Thyroid gland (tissue), 4 donors: ENCODE results near the gene MAD1L1. TPM values are rescaled to one million over a fixed set of nuclear protein-coding genes. Genes with fewer than 3 reads are reported as not detected.

Experiments
- DNase-seq, 2 donors: peaks; one replicate each; pipeline ENCODE4 v3.0.0-alpha.2; 2019
- H3K27ac ChIP-seq, 3 donors: fragments of 200-600 bp; sonication (generic); 1 replicate in 2 of 3; 2 replicates in 1 of 3; pipeline ENCODE4 v1.5.1; 2016 to 2019; ENCODE audit warnings: mild to moderate bottlenecking in 1 of 3, moderate library complexity in 1 of 3
- H3K27me3 ChIP-seq: fragments of 200-600 bp; sonication (generic); one replicate; pipeline ENCODE4 v1.5.1; 2019
- H3K36me3 ChIP-seq, 2 donors: fragments of 200-600 bp; sonication (generic); one replicate each; pipeline ENCODE4 v1.5.1; 2016 to 2019
- H3K4me1 ChIP-seq, 2 donors: fragments of 200-600 bp; sonication (generic); one replicate each; pipeline ENCODE4 v1.5.1; 2017 to 2019
- H3K4me3 ChIP-seq, 3 donors: fragments of 200-600 bp; sonication (generic); replicated peaks in 1 of 3; 1 replicate in 2 of 3; 2 replicates in 1 of 3; pipeline ENCODE4 v1.5.1; 2016; ENCODE audit warnings: mild to moderate bottlenecking in 1 of 3
- H3K9me3 ChIP-seq: fragments of 200-600 bp; sonication (generic); one replicate; pipeline ENCODE4 v1.5.1; 2017
- CTCF ChIP-seq, 6 experiments: fragments of 200-600 bp in 3 of 6; fragments of 450-650 bp in 3 of 6; sonication (generic) in 3 of 6; IDR thresholded peaks; one replicate each; pipeline ENCODE4 v1.5.1; 2016 to 2019; ENCODE audit warnings: antibody characterized with exemption in 6 of 6, mild to moderate bottlenecking in 2 of 6, inconsistent platforms in 1 of 6, moderate library complexity in 1 of 6
- POLR2A ChIP-seq, 2 donors: fragments of 450-650 bp; IDR thresholded peaks; one replicate each; pipeline ENCODE4 v1.6.1; 2017; ENCODE audit warnings: antibody characterized with exemption in 2 of 2, mild to moderate bottlenecking in 2 of 2, moderate library complexity in 1 of 2
- WGBS, 2 donors: methylation state at CpG; one replicate each; pipeline ENCODE4 v1.1.5; 2017; 5-methylcytosine and 5-hydroxymethylcytosine counted together
- intact Hi-C: fragments of 100-400 bp; cut with DNase I; formaldehyde crosslinking; loops from one replicate; pipeline ENCODE4 v1.15.1; 2023
- total RNA-seq, 4 donors: library from RNA; depleted of rRNA; stranded (reverse); fragments of >200 nt; gene quantifications; one replicate each; pipeline ENCODE4 v1.2.3, GENCODE V29; 2016

Gene MAD1L1
- total RNA-seq, 4 donors from 2014 or later: 27.4 to 38.6 (median 33.9) TPM

- no peaks in the 10 kb centered on the region for H3K36me3 ChIP-seq
- WGBS, 2 donors: 87 to 90% methylated on average over 21 of the region's 21 CpGs
- no peak overlapping the region for H3K4me3 ChIP-seq
- DNase-seq: no peak
- intact Hi-C loops: no loop called here
- H3K27ac ChIP-seq: peak overlapping the region in 1 of 3 donors; percentile 9
- TF ChIP-seq POLR2A (IDR thresholded peaks at IDR 0.05): no peak
- TF ChIP-seq CTCF (IDR thresholded peaks at IDR 0.05): no peak
- peaks cover 11 to 33% of the 10 kb centered on the region in 2 donors for H3K4me1 ChIP-seq
- no peaks in the 10 kb centered on the region for H3K27me3 ChIP-seq
- no peaks in the 10 kb centered on the region for H3K9me3 ChIP-seq
Measured at GRCh38 chr7:2107386-2108070, 125.2 kb downstream of the MAD1L1 start.

GRCh38 chr7:2106924-2107323 is 125.8 kb downstream of the MAD1L1 start:
- H3K4me3 ChIP-seq: no peak overlapping the region
- no peaks in the 10 kb centered on the region for H3K27me3 ChIP-seq
- no peaks in the 10 kb centered on the region for H3K36me3 ChIP-seq
- DNase-seq: peak in 1 of 2 donors; percentile 24
- 78 to 86% methylated on average over 6 to 9 of the region's 15 CpGs for WGBS, 2 donors
- peaks cover 11 to 33% of the 10 kb centered on the region in 2 donors for H3K4me1 ChIP-seq
- H3K27ac ChIP-seq: no peak overlapping the region
- intact Hi-C loops: no loop called here
- H3K9me3 ChIP-seq: no peaks in the 10 kb centered on the region
- TF ChIP-seq CTCF (IDR thresholded peaks at IDR 0.05): no peak
- no peak for TF ChIP-seq POLR2A (IDR thresholded peaks at IDR 0.05)

- Histone ChIP-seq H3K9me3 (no peaks in the 10 kb centered on the region), H3K27me3 (no peaks in the 10 kb centered on the region), H3K36me3 (no peaks in the 10 kb centered on the region), H3K4me3 (no peak overlapping the region), H3K27ac (no peak overlapping the region), H3K4me1 (peaks cover 11 to 33% of the 10 kb centered on the region in 2 donors)
- intact Hi-C loops: no loop called here
- no peak for DNase-seq
- WGBS, 2 donors: 90 to 98% methylated on average over 2 to 12 of the region's 12 CpGs
- TF ChIP-seq POLR2A (IDR thresholded peaks at IDR 0.05): no peak
- no peak for TF ChIP-seq CTCF (IDR thresholded peaks at IDR 0.05)
Measured at GRCh38 chr7:2106440-2106839, 126.3 kb downstream of the MAD1L1 start.

GRCh38 chr7:2105917-2106316 is 126.8 kb downstream of the MAD1L1 start:
- no peak for DNase-seq
- 90 to 94% methylated on average over 14 to 16 of the region's 17 CpGs for WGBS, 2 donors
- H3K9me3 ChIP-seq: no peaks in the 10 kb centered on the region
- no peak overlapping the region for H3K4me3 ChIP-seq
- no peaks in the 10 kb centered on the region for H3K36me3 ChIP-seq
- H3K27ac ChIP-seq: no peak overlapping the region
- H3K4me1 ChIP-seq: peaks cover 11 to 29% of the 10 kb centered on the region in 2 donors
- TF ChIP-seq POLR2A (IDR thresholded peaks at IDR 0.05) (no peak), CTCF (IDR thresholded peaks at IDR 0.05) (no peak)
- intact Hi-C loops: no loop called here
- no peaks in the 10 kb centered on the region for H3K27me3 ChIP-seq

GRCh38 chr7:2105280-2105679 is 127.5 kb downstream of the MAD1L1 start:
- peaks cover 11 to 23% of the 10 kb centered on the region in 2 donors for H3K4me1 ChIP-seq
- intact Hi-C loops: no loop called here
- peak overlapping the region in 1 of 3 donors; percentile 17 for H3K27ac ChIP-seq
- TF ChIP-seq CTCF (IDR thresholded peaks at IDR 0.05) (no peak), POLR2A (IDR thresholded peaks at IDR 0.05) (no peak)
- H3K4me3 ChIP-seq: no peak overlapping the region
- no peaks in the 10 kb centered on the region for H3K36me3 ChIP-seq
- no peak for DNase-seq
- H3K27me3 ChIP-seq: no peaks in the 10 kb centered on the region
- WGBS, 2 donors: 93 to 100% methylated on average over 1 to 13 of the region's 13 CpGs
- H3K9me3 ChIP-seq: no peaks in the 10 kb centered on the region
